ENCODE data around the gene LAMP5.

GRCh38 chr20:9555781-9556180 lies 41.4 kb downstream of the LAMP5 start:
- TF ChIP-seq CTCF (IDR thresholded peaks at IDR 0.05): no peak
- TF ChIP-seq POLR2A (IDR thresholded peaks at IDR 0.05): no peak
